OCI-LY1 (cell line): ENCODE data around the gene GULP1.

Source experiments
- H2AFZ ChIP-seq: fragments of 200-600 bp; sonication (generic), shearing (Covaris generic); 2 replicates; pipeline ENCODE4 v1.6.0; 2014; ENCODE audit warnings: antibody characterized with exemption, mild to moderate bottlenecking, low read length
- H3F3A ChIP-seq: fragments of 200-600 bp; sonication (generic), shearing (Covaris generic); 2 replicates; pipeline ENCODE4 v1.6.0; 2014; ENCODE audit warnings: mild to moderate bottlenecking, antibody characterized with exemption, low read length, moderate library complexity; ENCODE audit not compliant: insufficient read depth
- H3K27ac ChIP-seq: fragments of 200-600 bp; sonication (generic); 2 replicates; pipeline ENCODE4 v1.5.1; 2014; ENCODE audit warnings: low read length, mixed run types, mild to moderate bottlenecking, low read depth; ENCODE audit not compliant: poor library complexity, severe bottlenecking
- H3K27me3 ChIP-seq: fragments of 200-600 bp; sonication (generic); 2 replicates; pipeline ENCODE4 v1.6.0; 2014; ENCODE audit warnings: antibody characterized with exemption, mild to moderate bottlenecking, low read length, moderate library complexity; ENCODE audit not compliant: insufficient read depth
- H3K36me3 ChIP-seq: fragments of 200-600 bp; sonication (generic); 2 replicates; pipeline ENCODE4 v1.6.1; 2014; ENCODE audit warnings: mild to moderate bottlenecking, antibody characterized with exemption, low read length, moderate library complexity, mixed read lengths; ENCODE audit not compliant: insufficient read depth
- H3K4me1 ChIP-seq: fragments of 200-600 bp; sonication (generic); 2 replicates; pipeline ENCODE4 v1.5.1; 2014; ENCODE audit warnings: mild to moderate bottlenecking, low read length, moderate library complexity; ENCODE audit not compliant: insufficient read depth, severe bottlenecking
- H3K4me2 ChIP-seq: fragments of 200-600 bp; sonication (generic), shearing (Covaris generic); 2 replicates; pipeline ENCODE4 v1.6.1; 2014; ENCODE audit warnings: low read length
- H3K4me3 ChIP-seq: fragments of 200-600 bp; sonication (generic); 2 replicates; pipeline ENCODE4 v1.5.1; 2014; ENCODE audit warnings: low read length, low read depth, mild to moderate bottlenecking, mixed read lengths; ENCODE audit not compliant: poor library complexity, severe bottlenecking
- H3K79me2 ChIP-seq: fragments of 200-600 bp; shearing (Covaris generic); 2 replicates; pipeline ENCODE4 v1.6.1; 2016; ENCODE audit warnings: mixed run types, low read length, mixed read lengths; ENCODE audit not compliant: insufficient read depth
- H3K9ac ChIP-seq: fragments of 200-600 bp; sonication (generic), shearing (Covaris generic); 2 replicates; pipeline ENCODE4 v1.6.1; 2014; ENCODE audit warnings: mild to moderate bottlenecking, low read length, mixed read lengths
- H3K9me2 ChIP-seq: fragments of 200-600 bp; sonication (generic), shearing (Covaris generic); 2 replicates; pipeline ENCODE4 v1.6.1; 2014; ENCODE audit warnings: low read depth, mild to moderate bottlenecking, low read length, mixed read lengths
- H3K9me3 ChIP-seq: fragments of 200-600 bp; shearing (Covaris generic); 2 replicates; pipeline ENCODE4 v1.6.1; 2014; ENCODE audit warnings: low read length, mixed read lengths
- H4K20me1 ChIP-seq: fragments of 200-600 bp; sonication (generic), shearing (Covaris generic); 2 replicates; pipeline ENCODE4 v1.6.0; 2016; ENCODE audit warnings: mild to moderate bottlenecking, low read length; ENCODE audit not compliant: insufficient read depth
- CTCF ChIP-seq: fragments of 200-600 bp; sonication (generic), shearing (Covaris generic); IDR thresholded peaks from 2 replicates; pipeline ENCODE4 v1.5.1; 2017; ENCODE audit warnings: mild to moderate bottlenecking, antibody characterized with exemption, low read length, moderate library complexity, mixed read lengths
- EZH2 ChIP-seq: fragments of 200-600 bp; sonication (generic), shearing (Covaris generic); IDR thresholded peaks from 2 replicates; pipeline ENCODE4 v1.8.0; 2017; ENCODE audit warnings: borderline replicate concordance, mixed run types, mild to moderate bottlenecking, antibody characterized with exemption, low read length, moderate library complexity, mixed read lengths

Gene GULP1

DNA sequence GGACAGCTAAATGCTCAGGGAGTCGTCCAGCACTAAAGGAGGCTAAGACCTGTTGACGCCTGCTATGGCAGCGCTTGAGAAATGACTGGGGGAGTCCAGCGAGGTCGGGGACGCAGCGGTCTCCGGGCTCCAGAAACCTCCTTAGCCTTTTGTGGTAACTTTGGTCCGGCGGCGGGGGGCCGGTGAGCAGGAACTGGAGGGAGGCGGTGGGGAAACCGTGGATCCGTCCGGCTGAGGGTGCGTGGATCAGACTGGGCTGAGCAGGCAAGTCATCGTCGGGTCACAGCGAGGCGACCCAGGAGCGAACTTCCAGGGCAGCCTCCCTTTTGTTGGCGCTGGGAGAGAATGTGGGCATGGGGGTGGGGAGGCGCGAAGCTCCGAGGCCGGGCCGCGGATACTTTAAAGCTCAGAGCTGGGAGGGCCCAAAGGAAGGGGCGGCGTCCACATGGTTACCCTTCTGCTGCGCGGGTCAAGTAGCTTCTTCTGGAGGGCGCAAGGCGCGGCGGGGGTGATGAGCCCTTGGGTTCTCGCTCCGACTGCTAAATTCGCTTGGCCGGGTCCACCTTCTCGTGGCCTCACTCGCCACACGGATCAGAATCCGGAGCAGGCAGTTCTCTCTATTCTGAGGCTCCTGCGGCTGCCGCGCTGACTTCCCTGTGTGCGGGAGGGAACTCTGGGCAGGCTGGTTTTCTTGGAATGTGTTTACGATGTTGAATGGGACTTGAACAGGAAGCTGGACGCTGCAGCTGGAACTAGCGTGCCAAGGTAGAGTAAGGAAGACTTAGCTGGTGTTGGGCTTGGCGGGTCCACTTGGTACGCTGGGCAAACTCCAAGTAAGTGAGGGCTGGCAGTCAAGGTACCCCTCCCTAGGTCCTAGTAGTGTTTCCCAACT lies 920 bp downstream of the GULP1 start:
- TF ChIP-seq CTCF (no peak), EZH2 (no peak)
- Histone ChIP-seq H3K9me3 (no peaks in the 10 kb centered on the region), H3K79me2 (no peaks in the 10 kb centered on the region), H3K27ac (no peak overlapping the region), H3K9ac (no peak overlapping the region), H3K27me3 (no peaks in the 10 kb centered on the region), H4K20me1 (no peaks in the 10 kb centered on the region), H3K4me2 (no peak overlapping the region), H3K9me2 (no peaks in the 10 kb centered on the region), H3F3A (no peaks in the 10 kb centered on the region), H3K4me3 (no peak overlapping the region), H2AFZ (no peak overlapping the region), H3K36me3 (no peaks in the 10 kb centered on the region), H3K4me1 (no peaks in the 10 kb centered on the region)

- H3K4me1 ChIP-seq = no peaks in the 10 kb centered on the region
- no peak overlapping the region for H3K9ac ChIP-seq
- H3K79me2 ChIP-seq = no peaks in the 10 kb centered on the region
- H3K9me2 ChIP-seq = no peaks in the 10 kb centered on the region
- H3K27me3 ChIP-seq = no peaks in the 10 kb centered on the region
- no peaks in the 10 kb centered on the region for H4K20me1 ChIP-seq
- no peaks in the 10 kb centered on the region for H3K36me3 ChIP-seq
- TF ChIP-seq CTCF (no peak), EZH2 (no peak)
- no peaks in the 10 kb centered on the region for H3F3A ChIP-seq
- no peak overlapping the region for H2AFZ ChIP-seq
- no peak overlapping the region for H3K4me3 ChIP-seq
- no peaks in the 10 kb centered on the region for H3K9me3 ChIP-seq
- H3K4me2 ChIP-seq = no peak overlapping the region
- no peak overlapping the region for H3K27ac ChIP-seq
Measured at GRCh38 chr2:188293601-188294351, 2.1 kb downstream of the GULP1 start.

GRCh38 chr2:188294352-188294926 lies 2.8 kb downstream of the GULP1 start:
- no peak overlapping the region for H3K4me2 ChIP-seq
- no peaks in the 10 kb centered on the region for H3K4me1 ChIP-seq
- H4K20me1 ChIP-seq = no peaks in the 10 kb centered on the region
- H3F3A ChIP-seq = no peaks in the 10 kb centered on the region
- no peaks in the 10 kb centered on the region for H3K9me3 ChIP-seq
- H3K9me2 ChIP-seq = no peaks in the 10 kb centered on the region
- no peak overlapping the region for H3K9ac ChIP-seq
- H3K27ac ChIP-seq = no peak overlapping the region
- no peaks in the 10 kb centered on the region for H3K27me3 ChIP-seq
- no peak overlapping the region for H2AFZ ChIP-seq
- no peaks in the 10 kb centered on the region for H3K36me3 ChIP-seq
- H3K79me2 ChIP-seq = no peaks in the 10 kb centered on the region
- H3K4me3 ChIP-seq = no peak overlapping the region
- no peak for TF ChIP-seq CTCF
- no peak for TF ChIP-seq EZH2
